GM12878 (cell line): ENCODE data around the gene PCDHGA7. TPM values are rescaled to one million over a fixed set of nuclear protein-coding genes. Genes with fewer than 3 reads are reported as not detected.

Experiments
- ATAC-seq: fragments of 200-7000 bp; cut with Tn5 transposase; 3 replicates; pipeline ENCODE4 v1.9.1; 2020; ENCODE audit warnings: mild to moderate bottlenecking, moderate library complexity
- BruUV-seq: library from RNA; stranded (reverse); fragments of 400-500 nt; replicated peaks from 2 replicates; lab custom pipeline; 2021; lab: Mats Ljungman, UMichigan
- CTCF ChIA-PET: fragments of 300-600 bp; sonication (Branson Sonifier 250); formaldehyde crosslinking; extraction: SDS; loops from one replicate; lab custom pipeline; 2021; ENCODE audit warnings: inconsistent platforms; lab: Yijun Ruan, JAX
- POLR2A ChIA-PET: fragments of 350-600 bp; formaldehyde crosslinking; extraction: SDS; loops from one replicate; lab custom pipeline; 2021; ENCODE audit warnings: inconsistent platforms; lab: Charles Lee
- RAD21 ChIA-PET: fragments of 300-600 bp; sonication (Branson Sonifier 250); formaldehyde crosslinking; loops from one replicate; lab custom pipeline; 2023; ENCODE audit warnings: antibody characterized with exemption; ENCODE audit not compliant: unreplicated experiment; lab: Charles Lee
- SMC1A ChIA-PET: fragments of 300-600 bp; sonication (Branson Sonifier 250); formaldehyde crosslinking; loops from one replicate; lab custom pipeline; 2023; ENCODE audit not compliant: unreplicated experiment, uncharacterized antibody; lab: Charles Lee
- DNase-seq: peaks from one replicate; pipeline ENCODE4 v3.0.0-alpha.2; 2011; ENCODE audit warnings: low read depth, low spot score
- FAIRE-seq: peaks from 3 replicates; lab custom pipeline; 2011; peaks lifted over from hg19 to GRCh38; lab: Jason Lieb, UNC
- H2AFZ ChIP-seq: 2 replicates; pipeline ENCODE4 v1.6.0; 2011; ENCODE audit warnings: low read depth, low read length, control low read depth; ENCODE audit not compliant: control insufficient read depth
- H3K27ac ChIP-seq: 2 replicates; pipeline ENCODE4 v1.5.1; 2011; ENCODE audit warnings: control low read depth; ENCODE audit not compliant: control insufficient read depth, insufficient read depth
- H3K27me3 ChIP-seq, 2 experiments: replicated peaks in 1 of 2; 2 replicates each; pipeline versions ENCODE4 v1.6.0 to v1.6.1; 2011; ENCODE audit warnings: low read length in 1 of 2; ENCODE audit not compliant: control insufficient read depth in 2 of 2, insufficient read depth in 2 of 2
- H3K36me3 ChIP-seq, 2 experiments: 2 replicates each; pipeline ENCODE4 v1.5.1; 2011; ENCODE audit warnings: low read length in 1 of 2; ENCODE audit not compliant: control insufficient read depth in 2 of 2, insufficient read depth in 2 of 2
- H3K4me1 ChIP-seq: 2 replicates; pipeline ENCODE4 v1.6.1; 2011; ENCODE audit warnings: mild to moderate bottlenecking, low read length, moderate library complexity, mixed read lengths; ENCODE audit not compliant: control insufficient read depth, insufficient read depth
- H3K4me2 ChIP-seq: 2 replicates; pipeline ENCODE4 v1.6.0; 2011; ENCODE audit warnings: control low read depth; ENCODE audit not compliant: control insufficient read depth, insufficient read depth
- H3K4me3 ChIP-seq: fragments of 200-600 bp; sonication (generic); 2 replicates; pipeline ENCODE4 v1.5.1; 2016
- H3K79me2 ChIP-seq: 2 replicates; pipeline ENCODE4 v1.6.0; 2011; ENCODE audit warnings: low read length; ENCODE audit not compliant: control insufficient read depth, insufficient read depth
- H3K9ac ChIP-seq: 2 replicates; pipeline ENCODE4 v1.8.0; 2011; ENCODE audit warnings: low read length, control low read depth, mixed read lengths; ENCODE audit not compliant: control insufficient read depth, insufficient read depth
- H3K9me3 ChIP-seq: replicated peaks from 3 replicates; pipeline ENCODE4 v1.5.1; 2011; ENCODE audit warnings: mild to moderate bottlenecking, low read length; ENCODE audit not compliant: control insufficient read depth, insufficient read depth
- H4K20me1 ChIP-seq: 2 replicates; pipeline ENCODE4 v1.6.0; 2011; ENCODE audit not compliant: control insufficient read depth, insufficient read depth
- BRCA1 ChIP-seq: IDR thresholded peaks from 2 replicates; pipeline ENCODE4 v1.6.1; 2011; ENCODE audit warnings: low read depth, low read length, improper control_type of control experiment
- KLF5 ChIP-seq: fragments of 450-650 bp; IDR thresholded peaks from 2 replicates; pipeline ENCODE4 v1.6.1; 2014; ENCODE audit warnings: mild to moderate bottlenecking; ENCODE audit not compliant: partially characterized antibody
- NFXL1 ChIP-seq: fragments of 450-650 bp; IDR thresholded peaks from 2 replicates; pipeline ENCODE4 v1.6.1; 2017; ENCODE audit warnings: antibody characterized with exemption, mild to moderate bottlenecking, borderline replicate concordance
- NR2C1 ChIP-seq: fragments of 450-650 bp; IDR thresholded peaks from 2 replicates; pipeline ENCODE4 v1.6.1; 2017; ENCODE audit warnings: antibody characterized with exemption, mild to moderate bottlenecking, moderate library complexity
- SIX5 ChIP-seq: IDR thresholded peaks from 2 replicates; pipeline ENCODE4 v1.6.1; 2011; ENCODE audit warnings: mild to moderate bottlenecking, low read depth, low read length, moderate library complexity; ENCODE audit not compliant: severe bottlenecking
- ZNF384 ChIP-seq: IDR thresholded peaks from 2 replicates; pipeline ENCODE4 v1.6.1; 2012; ENCODE audit warnings: low read depth, mild to moderate bottlenecking, low read length, improper control_type of control experiment, borderline replicate concordance
- WGBS: methylation state at CpG from one replicate; pipeline ENCODE4 v1.1.6; 2016; ENCODE audit warnings: low lambda C conversion rate; ENCODE audit not compliant: insufficient replicate concordance, insufficient coverage; ENCODE audit errors: missing lambda C conversion rate; 5-methylcytosine and 5-hydroxymethylcytosine counted together
- in situ Hi-C: fragments of 300-500 bp; cut with MboI; formaldehyde crosslinking; loops from 9 replicates; pipeline ENCODE4 v1.14.3; 2018; ENCODE audit warnings: mixed read lengths
- intact Hi-C: fragments of 100-400 bp; cut with micrococcal nuclease; formaldehyde crosslinking; loops from one replicate; pipeline ENCODE4 v1.14.2; 2022; ENCODE audit not compliant: unreplicated experiment
- polyA plus RNA-seq, 11 experiments: library from polyadenylated mRNA; depleted of rRNA in 4 of 11; unstranded in 6 of 11; stranded (reverse) in 5 of 11; fragments of >200 nt; fragmentation: Nextera tagmentation in 4 of 11; fragmentation: Illumina TruSeq in 1 of 11; extraction: Ambion mirVana in 4 of 11; extraction: Trizol in 1 of 11; gene quantifications; 1 replicate in 1 of 11; 2 replicates in 10 of 11; pipeline versions ENCODE4 v1.2.1 to v1.2.3, GENCODE V29; 2011 to 2016; ENCODE audit warnings: inconsistent platforms in 2 of 11, missing spikeins in 2 of 11, low read depth in 1 of 11
- total RNA-seq, 4 experiments: library from RNA; depleted of rRNA in 3 of 4; stranded (reverse); fragments of >200 nt in 3 of 4; fragmentation: Illumina TruSeq in 1 of 4; extraction: Trizol in 1 of 4; gene quantifications; 2 replicates each; pipeline versions ENCODE4 v1.2.1 to v1.2.3, GENCODE V29; 2013 to 2021
- TF ChIP-seq, protein P1 (sequence below): fragments of 450-650 bp; formaldehyde crosslinking; IDR thresholded peaks from 2 replicates; pipeline ENCODE4 v1.4.0; 2020; ENCODE audit warnings: mild to moderate bottlenecking, moderate library complexity
- TF ChIP-seq, protein P2 (sequence below): fragments of 450-650 bp; formaldehyde crosslinking; IDR thresholded peaks from 2 replicates; pipeline ENCODE4 v1.5.0; 2022; ENCODE audit warnings: mild to moderate bottlenecking, missing genetic modification characterization
- TF ChIP-seq, protein P3 (sequence below), 3 experiments: IDR thresholded peaks in 2 of 3; conservative IDR thresholded peaks in 1 of 3; 2 replicates each; pipeline ENCODE4 v1.5.1; 2011; ENCODE audit warnings: low read depth in 3 of 3, low read length in 3 of 3, mild to moderate bottlenecking in 3 of 3, control low read depth in 2 of 3, moderate library complexity in 2 of 3, inconsistent platforms in 1 of 3, mixed read lengths in 1 of 3; ENCODE audit not compliant: control insufficient read depth in 2 of 3, insufficient read depth in 1 of 3; ENCODE audit errors: extremely low read depth in 1 of 3

Gene PCDHGA7
- total and polyA plus RNA-seq, 10 of the 15 experiments (the other 5 are each of a cell fraction or from before 2014, with no cell fraction given): 0.01 to 0.18 (median 0.08) TPM; not detected in 3

DNA sequence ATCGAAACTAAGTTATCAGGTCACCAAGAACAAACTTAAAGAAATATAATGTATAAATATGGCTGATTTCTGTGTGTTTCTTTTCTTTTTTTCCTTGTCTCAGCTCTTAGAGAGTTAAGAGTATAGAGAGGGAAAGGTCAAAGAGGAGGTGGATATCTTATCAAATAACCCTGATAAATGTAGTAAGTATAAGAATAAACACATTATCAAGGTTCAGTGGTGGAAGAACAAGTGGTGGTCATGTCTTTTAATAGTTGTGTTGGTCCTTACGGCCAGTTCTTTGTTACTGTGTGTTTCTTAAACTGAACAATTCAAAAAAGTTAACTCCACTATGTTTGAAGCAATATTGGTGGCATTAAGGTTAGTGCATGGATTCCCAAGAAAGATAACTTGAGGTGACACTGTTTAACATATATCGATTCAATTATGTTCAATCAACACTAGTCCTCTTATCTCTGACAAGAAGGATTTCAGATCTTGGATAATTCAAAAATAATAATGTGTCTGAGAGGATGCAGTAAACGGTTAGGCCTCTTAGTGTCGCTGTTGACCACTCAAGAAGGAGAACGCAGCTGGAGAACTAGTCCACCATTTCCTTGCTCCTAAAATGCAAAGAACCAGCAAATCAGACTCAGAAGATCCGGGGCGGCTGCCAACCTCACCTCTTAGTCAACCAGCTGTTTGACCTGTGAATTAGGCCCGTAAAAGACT lies 39.1 kb upstream of the PCDHGA7 start, which contains the start of gene PCDHGA3 (continued):
- TF ChIP-seq, protein P1, sequence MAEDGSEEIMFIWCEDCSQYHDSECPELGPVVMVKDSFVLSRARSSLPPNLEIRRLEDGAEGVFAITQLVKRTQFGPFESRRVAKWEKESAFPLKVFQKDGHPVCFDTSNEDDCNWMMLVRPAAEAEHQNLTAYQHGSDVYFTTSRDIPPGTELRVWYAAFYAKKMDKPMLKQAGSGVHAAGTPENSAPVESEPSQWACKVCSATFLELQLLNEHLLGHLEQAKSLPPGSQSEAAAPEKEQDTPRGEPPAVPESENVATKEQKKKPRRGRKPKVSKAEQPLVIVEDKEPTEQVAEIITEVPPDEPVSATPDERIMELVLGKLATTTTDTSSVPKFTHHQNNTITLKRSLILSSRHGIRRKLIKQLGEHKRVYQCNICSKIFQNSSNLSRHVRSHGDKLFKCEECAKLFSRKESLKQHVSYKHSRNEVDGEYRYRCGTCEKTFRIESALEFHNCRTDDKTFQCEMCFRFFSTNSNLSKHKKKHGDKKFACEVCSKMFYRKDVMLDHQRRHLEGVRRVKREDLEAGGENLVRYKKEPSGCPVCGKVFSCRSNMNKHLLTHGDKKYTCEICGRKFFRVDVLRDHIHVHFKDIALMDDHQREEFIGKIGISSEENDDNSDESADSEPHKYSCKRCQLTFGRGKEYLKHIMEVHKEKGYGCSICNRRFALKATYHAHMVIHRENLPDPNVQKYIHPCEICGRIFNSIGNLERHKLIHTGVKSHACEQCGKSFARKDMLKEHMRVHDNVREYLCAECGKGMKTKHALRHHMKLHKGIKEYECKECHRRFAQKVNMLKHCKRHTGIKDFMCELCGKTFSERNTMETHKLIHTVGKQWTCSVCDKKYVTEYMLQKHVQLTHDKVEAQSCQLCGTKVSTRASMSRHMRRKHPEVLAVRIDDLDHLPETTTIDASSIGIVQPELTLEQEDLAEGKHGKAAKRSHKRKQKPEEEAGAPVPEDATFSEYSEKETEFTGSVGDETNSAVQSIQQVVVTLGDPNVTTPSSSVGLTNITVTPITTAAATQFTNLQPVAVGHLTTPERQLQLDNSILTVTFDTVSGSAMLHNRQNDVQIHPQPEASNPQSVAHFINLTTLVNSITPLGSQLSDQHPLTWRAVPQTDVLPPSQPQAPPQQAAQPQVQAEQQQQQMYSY: no peak
- TF ChIP-seq ZNF384: no peak
- no peak for TF ChIP-seq SIX5

DNA sequence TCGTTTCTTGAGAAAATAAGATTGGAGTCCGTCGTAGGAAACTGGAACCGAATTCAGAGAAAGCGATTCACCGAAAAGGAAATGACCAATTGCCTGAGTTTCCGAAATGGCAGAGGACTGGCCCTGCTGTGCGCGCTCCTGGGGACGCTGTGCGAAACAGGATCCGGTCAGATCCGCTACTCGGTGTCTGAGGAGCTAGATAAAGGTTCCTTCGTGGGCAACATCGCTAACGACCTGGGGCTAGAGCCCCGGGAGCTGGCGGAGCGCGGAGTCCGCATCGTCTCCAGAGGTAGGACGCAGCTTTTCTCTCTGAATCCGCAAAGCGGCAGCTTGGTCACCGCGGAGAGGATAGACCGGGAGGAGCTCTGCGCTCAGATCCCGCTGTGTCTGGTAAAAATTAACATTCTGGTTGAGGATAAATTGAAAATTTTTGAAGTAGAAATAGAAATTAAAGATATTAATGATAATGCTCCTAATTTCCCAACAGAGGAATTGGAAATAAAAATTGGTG lies 38.5 kb upstream of the PCDHGA7 start:
- POLR2A ChIA-PET: interaction anchor here (0.6 kb wide), 1 partner anchor 443 kb away, joined by 4 read pairs; no protein-coding TSS in a partner anchor
- H4K20me1 ChIP-seq: no peaks in the 10 kb centered on the region
- SMC1A ChIA-PET: interaction anchor here (1.1 kb wide), 1 partner anchor 16 kb away, joined by 3 read pairs; no protein-coding TSS in a partner anchor
- H3K79me2 ChIP-seq: no peaks in the 10 kb centered on the region
- H3K9ac ChIP-seq: no peak overlapping the region
- 0 out of 2 replicates have a peak overlapping the region, but pooled peaks have one; percentile 11 for H3K4me3 ChIP-seq
- H3K27me3 ChIP-seq: no peaks in the 10 kb centered on the region
- CTCF ChIA-PET: interaction anchor here (1.1 kb wide), 1 partner anchor 220 kb away, joined by 5 read pairs; no protein-coding TSS in a partner anchor
- no peak overlapping the region for H3K4me2 ChIP-seq
- no peak for ATAC-seq
- in situ Hi-C loops (no loop called here), intact Hi-C loops (no loop called here)
- H3K27ac ChIP-seq: no peak overlapping the region
- TF ChIP-seq, protein P2, sequence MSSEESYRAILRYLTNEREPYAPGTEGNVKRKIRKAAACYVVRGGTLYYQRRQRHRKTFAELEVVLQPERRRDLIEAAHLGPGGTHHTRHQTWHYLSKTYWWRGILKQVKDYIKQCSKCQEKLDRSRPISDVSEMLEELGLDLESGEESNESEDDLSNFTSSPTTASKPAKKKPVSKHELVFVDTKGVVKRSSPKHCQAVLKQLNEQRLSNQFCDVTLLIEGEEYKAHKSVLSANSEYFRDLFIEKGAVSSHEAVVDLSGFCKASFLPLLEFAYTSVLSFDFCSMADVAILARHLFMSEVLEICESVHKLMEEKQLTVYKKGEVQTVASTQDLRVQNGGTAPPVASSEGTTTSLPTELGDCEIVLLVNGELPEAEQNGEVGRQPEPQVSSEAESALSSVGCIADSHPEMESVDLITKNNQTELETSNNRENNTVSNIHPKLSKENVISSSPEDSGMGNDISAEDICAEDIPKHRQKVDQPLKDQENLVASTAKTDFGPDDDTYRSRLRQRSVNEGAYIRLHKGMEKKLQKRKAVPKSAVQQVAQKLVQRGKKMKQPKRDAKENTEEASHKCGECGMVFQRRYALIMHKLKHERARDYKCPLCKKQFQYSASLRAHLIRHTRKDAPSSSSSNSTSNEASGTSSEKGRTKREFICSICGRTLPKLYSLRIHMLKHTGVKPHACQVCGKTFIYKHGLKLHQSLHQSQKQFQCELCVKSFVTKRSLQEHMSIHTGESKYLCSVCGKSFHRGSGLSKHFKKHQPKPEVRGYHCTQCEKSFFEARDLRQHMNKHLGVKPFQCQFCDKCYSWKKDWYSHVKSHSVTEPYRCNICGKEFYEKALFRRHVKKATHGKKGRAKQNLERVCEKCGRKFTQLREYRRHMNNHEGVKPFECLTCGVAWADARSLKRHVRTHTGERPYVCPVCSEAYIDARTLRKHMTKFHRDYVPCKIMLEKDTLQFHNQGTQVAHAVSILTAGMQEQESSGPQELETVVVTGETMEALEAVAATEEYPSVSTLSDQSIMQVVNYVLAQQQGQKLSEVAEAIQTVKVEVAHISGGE: no peak
- no peak for TF ChIP-seq BRCA1
- no peak for TF ChIP-seq KLF5
- TF ChIP-seq, protein P3, sequence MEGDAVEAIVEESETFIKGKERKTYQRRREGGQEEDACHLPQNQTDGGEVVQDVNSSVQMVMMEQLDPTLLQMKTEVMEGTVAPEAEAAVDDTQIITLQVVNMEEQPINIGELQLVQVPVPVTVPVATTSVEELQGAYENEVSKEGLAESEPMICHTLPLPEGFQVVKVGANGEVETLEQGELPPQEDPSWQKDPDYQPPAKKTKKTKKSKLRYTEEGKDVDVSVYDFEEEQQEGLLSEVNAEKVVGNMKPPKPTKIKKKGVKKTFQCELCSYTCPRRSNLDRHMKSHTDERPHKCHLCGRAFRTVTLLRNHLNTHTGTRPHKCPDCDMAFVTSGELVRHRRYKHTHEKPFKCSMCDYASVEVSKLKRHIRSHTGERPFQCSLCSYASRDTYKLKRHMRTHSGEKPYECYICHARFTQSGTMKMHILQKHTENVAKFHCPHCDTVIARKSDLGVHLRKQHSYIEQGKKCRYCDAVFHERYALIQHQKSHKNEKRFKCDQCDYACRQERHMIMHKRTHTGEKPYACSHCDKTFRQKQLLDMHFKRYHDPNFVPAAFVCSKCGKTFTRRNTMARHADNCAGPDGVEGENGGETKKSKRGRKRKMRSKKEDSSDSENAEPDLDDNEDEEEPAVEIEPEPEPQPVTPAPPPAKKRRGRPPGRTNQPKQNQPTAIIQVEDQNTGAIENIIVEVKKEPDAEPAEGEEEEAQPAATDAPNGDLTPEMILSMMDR (IDR thresholded peaks at IDR 0.05 in 2 of 3, conservative IDR thresholded peaks at IDR 0.05 in 1 of 3; ENCODE audit: control insufficient read depth in 2 of 3, extremely low read depth in 1 of 3, insufficient read depth in 1 of 3, low read depth in 3 of 3, low read length in 3 of 3): peak in 1 of 3 experiments; percentile 2; a peak in 1 of 6 replicates
- no peak for TF ChIP-seq NFXL1
- TF ChIP-seq NR2C1: no peak
- BruUV-seq: no TSS peak
- no peak for FAIRE-seq
- peaks cover 2% of the 10 kb centered on the region; the same call in 2 of the 3 replicates for H3K9me3 ChIP-seq
- no peaks in the 10 kb centered on the region for H3K4me1 ChIP-seq
- no peak for DNase-seq
- 85% methylated on average over 31 of the region's 31 CpGs for WGBS
- no peak overlapping the region for H2AFZ ChIP-seq
- no peaks in the 10 kb centered on the region for H3K36me3 ChIP-seq
- RAD21 ChIA-PET: interaction anchor here (1.1 kb wide), 1 partner anchor 220 kb away, joined by 3 read pairs; no protein-coding TSS in a partner anchor
